Measurements from ENCODE around the gene ZNF670.

ZNF670 gene

DNA sequence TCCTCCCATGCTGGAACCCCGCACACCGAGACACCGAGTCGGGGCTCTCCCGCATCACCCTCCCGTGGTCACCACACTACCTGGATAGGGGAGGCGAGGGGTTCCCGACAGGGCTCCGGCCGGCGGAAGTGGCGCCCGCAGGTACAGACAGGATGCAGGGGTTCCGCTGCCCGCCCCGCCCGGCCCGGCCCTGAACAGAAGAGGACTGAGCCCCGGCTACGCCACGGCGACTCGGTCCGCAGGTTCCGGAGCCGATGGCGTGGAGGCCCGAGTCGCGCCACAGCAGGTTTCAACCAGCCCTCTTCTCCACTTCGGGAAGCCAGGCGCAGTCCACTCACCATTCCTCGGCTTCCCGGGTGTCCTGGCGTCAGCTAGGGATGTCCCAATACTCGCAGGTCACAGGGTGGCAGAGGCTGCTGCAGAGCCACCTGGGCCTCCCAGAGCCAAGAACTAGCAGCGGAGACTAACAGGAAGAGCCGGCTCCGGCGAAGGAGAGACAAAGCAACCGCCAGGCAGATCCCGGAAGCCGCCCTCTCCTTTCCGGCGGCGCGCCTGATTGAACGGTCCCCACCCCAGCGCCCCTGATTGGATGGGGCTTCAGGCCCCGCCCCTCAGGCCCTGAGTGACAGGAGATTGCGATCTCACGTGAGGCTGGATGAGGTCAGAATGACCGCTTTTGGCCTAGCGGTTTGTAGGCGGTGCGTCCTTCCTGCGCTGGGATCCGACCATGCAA lies 25.4 kb upstream of the ZNF670 start, which contains the start of gene ZNF669:
Gene ZNF669, minus strand, starts transcription at position 498 of the 733 bp plus-strand sequence. Its CDS starts 157 bp downstream, at position 341.
- TF ChIP-seq SIN3A (IDR thresholded peaks at IDR 0.05; ENCODE audit: borderline replicate concordance, insufficient read depth, low read length) (no peak), POLR2AphosphoS5 (IDR thresholded peaks at IDR 0.05; ENCODE audit: low read depth, low read length) (peak; percentile 95), FOXP2 (optimal IDR thresholded peaks at IDR 0.05; ENCODE audit: borderline replicate concordance, extremely low read depth, extremely low read length, insufficient read depth) (no peak), TAF1 (IDR thresholded peaks at IDR 0.05; ENCODE audit: borderline replicate concordance, insufficient read depth, low read length) (peak; percentile 91; the same call in 1 of the 2 replicates)
- TF ChIP-seq, protein P1, sequence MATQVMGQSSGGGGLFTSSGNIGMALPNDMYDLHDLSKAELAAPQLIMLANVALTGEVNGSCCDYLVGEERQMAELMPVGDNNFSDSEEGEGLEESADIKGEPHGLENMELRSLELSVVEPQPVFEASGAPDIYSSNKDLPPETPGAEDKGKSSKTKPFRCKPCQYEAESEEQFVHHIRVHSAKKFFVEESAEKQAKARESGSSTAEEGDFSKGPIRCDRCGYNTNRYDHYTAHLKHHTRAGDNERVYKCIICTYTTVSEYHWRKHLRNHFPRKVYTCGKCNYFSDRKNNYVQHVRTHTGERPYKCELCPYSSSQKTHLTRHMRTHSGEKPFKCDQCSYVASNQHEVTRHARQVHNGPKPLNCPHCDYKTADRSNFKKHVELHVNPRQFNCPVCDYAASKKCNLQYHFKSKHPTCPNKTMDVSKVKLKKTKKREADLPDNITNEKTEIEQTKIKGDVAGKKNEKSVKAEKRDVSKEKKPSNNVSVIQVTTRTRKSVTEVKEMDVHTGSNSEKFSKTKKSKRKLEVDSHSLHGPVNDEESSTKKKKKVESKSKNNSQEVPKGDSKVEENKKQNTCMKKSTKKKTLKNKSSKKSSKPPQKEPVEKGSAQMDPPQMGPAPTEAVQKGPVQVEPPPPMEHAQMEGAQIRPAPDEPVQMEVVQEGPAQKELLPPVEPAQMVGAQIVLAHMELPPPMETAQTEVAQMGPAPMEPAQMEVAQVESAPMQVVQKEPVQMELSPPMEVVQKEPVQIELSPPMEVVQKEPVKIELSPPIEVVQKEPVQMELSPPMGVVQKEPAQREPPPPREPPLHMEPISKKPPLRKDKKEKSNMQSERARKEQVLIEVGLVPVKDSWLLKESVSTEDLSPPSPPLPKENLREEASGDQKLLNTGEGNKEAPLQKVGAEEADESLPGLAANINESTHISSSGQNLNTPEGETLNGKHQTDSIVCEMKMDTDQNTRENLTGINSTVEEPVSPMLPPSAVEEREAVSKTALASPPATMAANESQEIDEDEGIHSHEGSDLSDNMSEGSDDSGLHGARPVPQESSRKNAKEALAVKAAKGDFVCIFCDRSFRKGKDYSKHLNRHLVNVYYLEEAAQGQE (IDR thresholded peaks at IDR 0.05; ENCODE audit: insufficient read depth in 1 of 2, low read depth in 2 of 2, low read length in 2 of 2): peak in 1 of 2 experiments; percentile 56; a peak in 1 of 4 replicates

DNA sequence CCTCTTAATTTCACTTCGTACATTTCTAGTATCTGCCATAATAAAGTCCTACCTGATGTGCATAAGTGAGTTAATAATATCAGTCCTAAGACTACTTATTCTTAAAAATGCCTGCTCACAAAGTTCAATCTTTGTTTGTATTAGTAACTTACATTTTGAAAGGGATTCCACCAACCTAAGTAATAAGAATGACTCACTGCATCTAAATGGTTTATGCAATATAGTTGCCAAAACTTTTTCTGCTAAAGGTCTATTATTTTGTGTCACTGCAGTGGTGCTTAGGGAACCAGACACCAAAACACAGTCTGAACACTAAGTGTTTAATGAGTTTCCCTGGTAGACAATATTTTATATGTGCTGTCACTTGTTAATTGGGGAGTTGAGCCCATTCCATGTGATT lies 23.8 kb upstream of the ZNF670 start:
- TF ChIP-seq FOXP2 (optimal IDR thresholded peaks at IDR 0.05; ENCODE audit: borderline replicate concordance, extremely low read depth, extremely low read length, insufficient read depth) (no peak), TAF1 (IDR thresholded peaks at IDR 0.05; ENCODE audit: borderline replicate concordance, insufficient read depth, low read length) (no peak), POLR2AphosphoS5 (IDR thresholded peaks at IDR 0.05; ENCODE audit: low read depth, low read length) (no peak), SIN3A (IDR thresholded peaks at IDR 0.05; ENCODE audit: borderline replicate concordance, insufficient read depth, low read length) (no peak)
- TF ChIP-seq, protein P1 (IDR thresholded peaks at IDR 0.05; ENCODE audit: insufficient read depth in 1 of 2, low read depth in 2 of 2, low read length in 2 of 2): no peak

DNA sequence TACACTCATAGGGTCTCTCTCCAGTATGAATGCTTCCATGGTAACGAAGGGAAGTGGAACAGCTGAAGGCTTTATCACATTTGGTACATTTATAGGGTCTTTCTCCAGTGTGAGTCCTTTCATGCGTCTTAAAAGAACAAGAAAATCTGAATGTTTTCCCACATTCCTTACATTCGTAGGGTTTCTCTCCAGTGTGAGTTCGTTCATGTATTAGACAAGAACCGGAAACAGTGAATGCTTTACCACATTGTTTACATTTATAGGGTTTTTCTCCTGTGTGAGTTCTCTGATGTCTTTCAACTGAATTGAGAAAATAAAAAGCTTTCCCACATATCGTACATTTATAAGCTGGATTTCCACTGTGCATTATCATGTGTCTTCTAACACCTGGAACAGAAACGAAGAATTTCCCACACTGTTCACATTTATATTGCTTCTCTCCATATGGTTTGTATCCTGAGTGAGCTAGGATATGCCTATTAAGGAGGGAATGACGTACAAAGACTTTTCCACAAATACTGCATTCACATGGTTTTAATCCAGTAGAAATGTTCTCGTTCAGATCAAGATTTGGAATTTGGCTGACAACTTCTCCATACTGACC lies 22.2 kb upstream of the ZNF670 start:
- TF ChIP-seq, protein P1 (IDR thresholded peaks at IDR 0.05; ENCODE audit: insufficient read depth in 1 of 2, low read depth in 2 of 2, low read length in 2 of 2): no peak
- TF ChIP-seq TAF1 (IDR thresholded peaks at IDR 0.05; ENCODE audit: borderline replicate concordance, insufficient read depth, low read length): no peak
- TF ChIP-seq SIN3A (IDR thresholded peaks at IDR 0.05; ENCODE audit: borderline replicate concordance, insufficient read depth, low read length): no peak
- no peak for TF ChIP-seq FOXP2 (optimal IDR thresholded peaks at IDR 0.05; ENCODE audit: borderline replicate concordance, extremely low read depth, extremely low read length, insufficient read depth)
- TF ChIP-seq POLR2AphosphoS5 (IDR thresholded peaks at IDR 0.05; ENCODE audit: low read depth, low read length): no peak

DNA sequence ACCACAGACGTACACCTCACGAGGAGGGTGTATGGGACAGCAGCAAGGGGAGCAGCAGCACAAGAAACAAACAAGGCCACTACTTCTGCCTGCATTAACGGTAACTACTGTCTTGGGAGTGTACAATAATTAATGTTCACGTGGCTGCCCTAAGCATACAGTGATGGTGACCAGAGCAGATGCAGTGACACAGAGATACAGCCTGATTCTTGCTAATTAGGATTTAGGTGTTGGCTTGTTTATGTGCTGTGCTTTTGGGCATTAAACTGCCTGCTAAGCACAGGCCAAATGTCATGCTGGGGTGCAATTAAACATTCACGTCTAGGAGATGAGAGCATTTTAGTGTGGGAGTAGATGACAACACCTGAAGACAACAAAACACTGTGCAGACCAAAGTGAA lies 18.3 kb upstream of the ZNF670 start:
- no peak for TF ChIP-seq SIN3A (IDR thresholded peaks at IDR 0.05; ENCODE audit: borderline replicate concordance, insufficient read depth, low read length)
- TF ChIP-seq FOXP2 (optimal IDR thresholded peaks at IDR 0.05; ENCODE audit: borderline replicate concordance, extremely low read depth, extremely low read length, insufficient read depth): no peak
- TF ChIP-seq, protein P1 (IDR thresholded peaks at IDR 0.05; ENCODE audit: insufficient read depth in 1 of 2, low read depth in 2 of 2, low read length in 2 of 2): no peak
- TF ChIP-seq TAF1 (IDR thresholded peaks at IDR 0.05; ENCODE audit: borderline replicate concordance, insufficient read depth, low read length): no peak
- TF ChIP-seq POLR2AphosphoS5 (IDR thresholded peaks at IDR 0.05; ENCODE audit: low read depth, low read length): no peak; the same call in 1 of the 2 replicates
